DND-41 (cell line): ENCODE data around the gene PTPRD.

ENCODE experiments used
- ATAC-seq: fragments of 200-7000 bp; cut with Tn5 transposase; 3 replicates; pipeline ENCODE4 v1.9.1; 2021; ENCODE audit warnings: low read depth; ENCODE audit not compliant: insufficient read depth
- DNase-seq: peaks from one replicate; pipeline ENCODE4 v3.0.0-alpha.2; 2020
- H2AFZ ChIP-seq: 2 replicates; pipeline ENCODE4 v1.6.0; 2012; ENCODE audit warnings: low read depth, low read length
- H3K27ac ChIP-seq: 2 replicates; pipeline ENCODE4 v1.5.1; 2012; ENCODE audit warnings: low read length, inconsistent platforms
- H3K27me3 ChIP-seq: fragments of 200-600 bp; sonication (generic); 2 replicates; pipeline ENCODE4 v1.6.0; 2012; ENCODE audit warnings: low read length, mild to moderate bottlenecking, inconsistent platforms; ENCODE audit not compliant: insufficient read depth, poor library complexity
- H3K36me3 ChIP-seq: 2 replicates; pipeline ENCODE4 v1.5.1; 2012; ENCODE audit warnings: low read length, inconsistent platforms; ENCODE audit not compliant: insufficient read depth
- H3K4me1 ChIP-seq: 2 replicates; pipeline ENCODE4 v1.5.1; 2012; ENCODE audit warnings: mild to moderate bottlenecking, low read length; ENCODE audit not compliant: insufficient read depth
- H3K4me2 ChIP-seq: 2 replicates; pipeline ENCODE4 v1.6.0; 2012; ENCODE audit warnings: mild to moderate bottlenecking, moderate library complexity, low read length, inconsistent platforms; ENCODE audit not compliant: insufficient read depth
- H3K4me3 ChIP-seq, 2 experiments: fragments of 200-600 bp in 1 of 2; shearing (Covaris generic) in 1 of 2; 2 replicates each; pipeline ENCODE4 v1.5.1; 2012 to 2016; ENCODE audit warnings: inconsistent platforms in 2 of 2, low read length in 2 of 2, mild to moderate bottlenecking in 2 of 2, low read depth in 1 of 2, moderate library complexity in 1 of 2
- H3K79me2 ChIP-seq: 2 replicates; pipeline ENCODE4 v1.6.0; 2012; ENCODE audit warnings: low read length, inconsistent platforms; ENCODE audit not compliant: insufficient read depth
- H3K9ac ChIP-seq: 2 replicates; pipeline ENCODE4 v1.6.0; 2012; ENCODE audit warnings: low read depth, mild to moderate bottlenecking, inconsistent platforms, low read length, moderate library complexity
- H3K9me3 ChIP-seq: 2 replicates; pipeline ENCODE4 v1.5.1; 2012; ENCODE audit warnings: low read length, moderate library complexity, mild to moderate bottlenecking, inconsistent platforms; ENCODE audit not compliant: insufficient read depth, severe bottlenecking
- H4K20me1 ChIP-seq: 2 replicates; pipeline ENCODE4 v1.6.0; 2012; ENCODE audit warnings: low read length; ENCODE audit not compliant: insufficient read depth
- EZH2 ChIP-seq: IDR thresholded peaks from 3 replicates; pipeline ENCODE4 v1.6.1; 2012; ENCODE audit warnings: borderline replicate concordance, low read depth, mild to moderate bottlenecking, moderate library complexity, low read length, inconsistent platforms; ENCODE audit not compliant: severe bottlenecking
- TF ChIP-seq, protein P1 (sequence below): IDR thresholded peaks from 2 replicates; pipeline ENCODE4 v1.5.1; 2012; ENCODE audit warnings: borderline replicate concordance, low read length, moderate library complexity, mild to moderate bottlenecking; ENCODE audit not compliant: poor library complexity, severe bottlenecking; ENCODE audit errors: extremely low read depth

Gene PTPRD

DNA sequence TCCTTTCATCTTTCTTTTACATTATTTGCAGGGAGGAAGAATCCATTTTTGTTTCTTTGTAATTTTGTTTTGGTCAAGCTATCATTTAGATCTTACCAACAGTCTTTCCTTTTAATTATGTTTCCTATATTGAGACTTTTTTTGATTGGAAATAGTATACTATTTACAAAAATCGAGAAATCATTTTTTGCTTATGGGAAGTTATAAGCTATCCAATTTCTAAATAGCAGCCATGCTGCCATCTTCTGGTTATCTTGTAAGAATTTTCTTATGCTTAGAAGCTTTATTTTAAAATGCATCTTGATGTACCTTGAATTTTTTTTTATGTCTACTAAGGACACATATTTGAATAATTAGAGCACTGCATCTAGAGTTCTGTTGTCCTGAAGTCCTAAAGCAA is 821.2 kb downstream of the PTPRD start:
- Histone ChIP-seq H3K4me3 (no peak overlapping the region), H3K79me2 (no peaks in the 10 kb centered on the region), H4K20me1 (no peaks in the 10 kb centered on the region), H3K9me3 (no peaks in the 10 kb centered on the region), H2AFZ (peak overlapping the region; percentile 26; the same call in 1 of the 2 replicates), H3K27me3 (no peaks in the 10 kb centered on the region), H3K36me3 (no peaks in the 10 kb centered on the region), H3K4me2 (no peak overlapping the region), H3K9ac (no peak overlapping the region), H3K4me1 (peaks cover 5% of the 10 kb centered on the region), H3K27ac (no peak overlapping the region)
- no peak for ATAC-seq
- TF ChIP-seq EZH2, result no peak
- TF ChIP-seq, protein P1, sequence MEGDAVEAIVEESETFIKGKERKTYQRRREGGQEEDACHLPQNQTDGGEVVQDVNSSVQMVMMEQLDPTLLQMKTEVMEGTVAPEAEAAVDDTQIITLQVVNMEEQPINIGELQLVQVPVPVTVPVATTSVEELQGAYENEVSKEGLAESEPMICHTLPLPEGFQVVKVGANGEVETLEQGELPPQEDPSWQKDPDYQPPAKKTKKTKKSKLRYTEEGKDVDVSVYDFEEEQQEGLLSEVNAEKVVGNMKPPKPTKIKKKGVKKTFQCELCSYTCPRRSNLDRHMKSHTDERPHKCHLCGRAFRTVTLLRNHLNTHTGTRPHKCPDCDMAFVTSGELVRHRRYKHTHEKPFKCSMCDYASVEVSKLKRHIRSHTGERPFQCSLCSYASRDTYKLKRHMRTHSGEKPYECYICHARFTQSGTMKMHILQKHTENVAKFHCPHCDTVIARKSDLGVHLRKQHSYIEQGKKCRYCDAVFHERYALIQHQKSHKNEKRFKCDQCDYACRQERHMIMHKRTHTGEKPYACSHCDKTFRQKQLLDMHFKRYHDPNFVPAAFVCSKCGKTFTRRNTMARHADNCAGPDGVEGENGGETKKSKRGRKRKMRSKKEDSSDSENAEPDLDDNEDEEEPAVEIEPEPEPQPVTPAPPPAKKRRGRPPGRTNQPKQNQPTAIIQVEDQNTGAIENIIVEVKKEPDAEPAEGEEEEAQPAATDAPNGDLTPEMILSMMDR, result peak; percentile 41
- DNase-seq, result no peak

DNA sequence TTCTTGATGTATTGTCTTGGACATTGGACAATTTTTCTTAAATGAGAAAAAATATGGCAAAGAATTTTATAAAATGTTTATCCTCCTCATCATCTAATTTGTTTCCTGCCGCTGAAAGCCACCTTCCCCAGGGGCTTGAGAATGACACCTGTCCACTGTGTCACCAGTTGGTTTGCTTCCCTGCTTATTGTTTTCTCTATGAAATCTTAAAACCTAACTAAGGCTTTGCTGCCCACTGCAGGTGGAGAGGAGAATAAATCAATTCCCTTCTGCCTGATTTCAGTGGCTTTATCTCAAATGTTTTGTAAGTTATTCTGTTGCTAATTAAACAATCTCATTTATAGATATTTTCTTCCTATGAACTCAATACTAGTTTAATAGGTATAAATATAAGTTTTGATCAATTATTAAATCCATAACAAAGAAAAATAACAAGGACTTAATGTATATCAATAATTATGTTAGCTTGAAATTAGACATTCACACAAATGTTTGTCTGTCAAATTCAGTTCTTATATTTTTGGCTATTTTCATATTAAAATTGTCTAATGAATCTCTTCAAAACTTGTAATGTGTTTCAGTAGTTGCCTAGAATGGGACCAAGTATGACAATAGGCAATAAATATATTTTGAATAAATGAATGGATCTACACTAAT is 822.5 kb downstream of the PTPRD start:
- no peak overlapping the region for H3K4me3 ChIP-seq
- no peak overlapping the region for H3K4me2 ChIP-seq
- no peak overlapping the region for H3K9ac ChIP-seq
- H3K27ac ChIP-seq, result peak overlapping the region; percentile 50; the same call in 1 of the 2 replicates
- DNase-seq (peak; percentile 24), ATAC-seq (peak; percentile 54; the same call in 1 of the 3 replicates)
- TF ChIP-seq, protein P1, result peak; percentile 80
- no peak for TF ChIP-seq EZH2
- no peaks in the 10 kb centered on the region for H3K36me3 ChIP-seq
- no peaks in the 10 kb centered on the region for H3K9me3 ChIP-seq
- no peaks in the 10 kb centered on the region for H3K27me3 ChIP-seq
- H4K20me1 ChIP-seq, result no peaks in the 10 kb centered on the region
- H3K79me2 ChIP-seq, result no peaks in the 10 kb centered on the region
- peak overlapping the region; percentile 52; the same call in 1 of the 2 replicates for H2AFZ ChIP-seq
- peaks cover 5% of the 10 kb centered on the region for H3K4me1 ChIP-seq

DNA sequence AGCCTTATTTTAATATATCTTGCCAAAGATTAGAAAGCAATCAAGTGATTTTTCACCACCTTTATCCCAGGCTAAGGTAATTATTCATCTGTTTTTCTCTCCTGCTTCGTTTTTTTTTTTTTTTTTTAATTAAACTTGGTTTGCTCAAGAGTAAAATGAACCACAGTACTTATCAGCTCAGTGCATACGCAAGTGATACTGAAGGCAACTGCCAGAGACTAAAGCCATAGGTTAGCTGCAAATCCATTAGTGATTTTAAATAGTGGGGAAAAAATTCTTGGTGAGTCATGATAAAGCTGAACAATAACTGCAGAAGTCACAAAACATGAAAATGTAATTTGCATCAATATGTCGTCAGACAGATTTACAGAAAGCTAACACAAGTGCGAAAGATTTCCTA is 829.1 kb downstream of the PTPRD start:
- Histone ChIP-seq H3K36me3 (no peaks in the 10 kb centered on the region), H3K4me1 (no peaks in the 10 kb centered on the region), H4K20me1 (no peaks in the 10 kb centered on the region), H3K79me2 (no peaks in the 10 kb centered on the region), H3K4me2 (no peak overlapping the region), H2AFZ (no peak overlapping the region), H3K4me3 (no peak overlapping the region), H3K9ac (no peak overlapping the region), H3K27me3 (no peaks in the 10 kb centered on the region), H3K27ac (no peak overlapping the region), H3K9me3 (no peaks in the 10 kb centered on the region)
- TF ChIP-seq, protein P1, result no peak
- TF ChIP-seq EZH2, result no peak
- DNase-seq (no peak), ATAC-seq (no peak)

DNA sequence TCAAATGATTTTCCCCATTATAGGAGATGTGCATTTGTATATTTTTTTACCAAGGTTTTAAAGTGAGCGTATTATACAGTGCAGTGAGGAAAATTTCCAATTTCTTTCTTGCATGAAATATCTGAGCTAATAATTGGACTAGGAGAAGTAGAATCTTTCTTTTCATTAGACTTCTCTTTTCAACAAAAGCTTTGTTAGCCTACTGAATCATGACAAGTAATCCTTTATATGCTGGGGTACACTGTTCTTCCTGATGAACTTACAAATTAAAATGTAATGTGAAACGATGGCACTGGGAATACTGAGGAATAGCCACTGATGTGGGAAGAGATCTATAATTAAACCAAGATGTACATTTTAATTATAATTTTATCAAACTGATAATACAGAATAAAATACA is 829.6 kb downstream of the PTPRD start:
- Histone ChIP-seq H3K9ac (no peak overlapping the region), H3K9me3 (no peaks in the 10 kb centered on the region), H3K4me3 (no peak overlapping the region), H3K27ac (no peak overlapping the region), H3K4me1 (no peaks in the 10 kb centered on the region), H3K27me3 (no peaks in the 10 kb centered on the region), H3K79me2 (no peaks in the 10 kb centered on the region), H3K36me3 (no peaks in the 10 kb centered on the region), H2AFZ (no peak overlapping the region), H4K20me1 (no peaks in the 10 kb centered on the region), H3K4me2 (no peak overlapping the region)
- no peak for TF ChIP-seq EZH2
- TF ChIP-seq, protein P1, result no peak
- DNase-seq (no peak), ATAC-seq (no peak)
